Breast epithelium (tissue), 3 donors: Measurements from ENCODE around the gene FAM78A.

ENCODE experiments used
- POLR2AphosphoS5 ChIP-seq, 3 donors: sonication (generic); formaldehyde crosslinking; IDR thresholded peaks; one replicate each; pipeline ENCODE4 v1.6.1; 2017; ENCODE audit warnings: antibody characterized with exemption in 3 of 3
- TF ChIP-seq, protein P1 (sequence below), 3 donors: fragments of 450-650 bp; IDR thresholded peaks; one replicate each; pipeline ENCODE4 v1.5.1; 2016 to 2017; ENCODE audit warnings: antibody characterized with exemption in 3 of 3, mild to moderate bottlenecking in 3 of 3, moderate library complexity in 3 of 3

DNA sequence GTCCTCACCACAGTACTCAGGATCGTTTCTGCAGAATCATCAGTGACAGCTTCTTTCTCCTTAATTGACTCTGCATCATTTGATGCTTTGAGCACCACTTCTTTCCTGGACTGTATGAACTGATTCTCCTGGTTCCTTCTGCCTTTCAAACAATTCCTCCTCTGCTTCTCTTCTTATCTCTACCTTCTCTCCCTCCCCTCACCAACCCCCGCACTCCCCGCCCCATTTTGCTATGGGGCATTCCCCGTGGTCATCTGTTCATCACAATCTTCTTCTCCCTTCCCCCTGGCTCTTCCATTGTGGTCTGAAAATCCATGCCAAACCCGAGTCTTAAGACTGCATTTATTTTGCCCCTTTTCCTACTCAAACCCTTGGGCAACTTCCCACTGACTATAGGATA is 57.9 kb downstream of the FAM78A start:
- TF ChIP-seq, protein P1, sequence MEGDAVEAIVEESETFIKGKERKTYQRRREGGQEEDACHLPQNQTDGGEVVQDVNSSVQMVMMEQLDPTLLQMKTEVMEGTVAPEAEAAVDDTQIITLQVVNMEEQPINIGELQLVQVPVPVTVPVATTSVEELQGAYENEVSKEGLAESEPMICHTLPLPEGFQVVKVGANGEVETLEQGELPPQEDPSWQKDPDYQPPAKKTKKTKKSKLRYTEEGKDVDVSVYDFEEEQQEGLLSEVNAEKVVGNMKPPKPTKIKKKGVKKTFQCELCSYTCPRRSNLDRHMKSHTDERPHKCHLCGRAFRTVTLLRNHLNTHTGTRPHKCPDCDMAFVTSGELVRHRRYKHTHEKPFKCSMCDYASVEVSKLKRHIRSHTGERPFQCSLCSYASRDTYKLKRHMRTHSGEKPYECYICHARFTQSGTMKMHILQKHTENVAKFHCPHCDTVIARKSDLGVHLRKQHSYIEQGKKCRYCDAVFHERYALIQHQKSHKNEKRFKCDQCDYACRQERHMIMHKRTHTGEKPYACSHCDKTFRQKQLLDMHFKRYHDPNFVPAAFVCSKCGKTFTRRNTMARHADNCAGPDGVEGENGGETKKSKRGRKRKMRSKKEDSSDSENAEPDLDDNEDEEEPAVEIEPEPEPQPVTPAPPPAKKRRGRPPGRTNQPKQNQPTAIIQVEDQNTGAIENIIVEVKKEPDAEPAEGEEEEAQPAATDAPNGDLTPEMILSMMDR (IDR thresholded peaks at IDR 0.05) = no peak
- no peak for TF ChIP-seq POLR2AphosphoS5 (IDR thresholded peaks at IDR 0.05)
